ENCODE results near the gene TMEM203. TPM values are rescaled to one million over a fixed set of nuclear protein-coding genes. Genes with fewer than 3 reads are reported as not detected.

TMEM203 gene
- polyA plus RNA-seq, 1 of the 3 experiments (the other 2 are of a cell fraction), result 55.6 TPM

DNA sequence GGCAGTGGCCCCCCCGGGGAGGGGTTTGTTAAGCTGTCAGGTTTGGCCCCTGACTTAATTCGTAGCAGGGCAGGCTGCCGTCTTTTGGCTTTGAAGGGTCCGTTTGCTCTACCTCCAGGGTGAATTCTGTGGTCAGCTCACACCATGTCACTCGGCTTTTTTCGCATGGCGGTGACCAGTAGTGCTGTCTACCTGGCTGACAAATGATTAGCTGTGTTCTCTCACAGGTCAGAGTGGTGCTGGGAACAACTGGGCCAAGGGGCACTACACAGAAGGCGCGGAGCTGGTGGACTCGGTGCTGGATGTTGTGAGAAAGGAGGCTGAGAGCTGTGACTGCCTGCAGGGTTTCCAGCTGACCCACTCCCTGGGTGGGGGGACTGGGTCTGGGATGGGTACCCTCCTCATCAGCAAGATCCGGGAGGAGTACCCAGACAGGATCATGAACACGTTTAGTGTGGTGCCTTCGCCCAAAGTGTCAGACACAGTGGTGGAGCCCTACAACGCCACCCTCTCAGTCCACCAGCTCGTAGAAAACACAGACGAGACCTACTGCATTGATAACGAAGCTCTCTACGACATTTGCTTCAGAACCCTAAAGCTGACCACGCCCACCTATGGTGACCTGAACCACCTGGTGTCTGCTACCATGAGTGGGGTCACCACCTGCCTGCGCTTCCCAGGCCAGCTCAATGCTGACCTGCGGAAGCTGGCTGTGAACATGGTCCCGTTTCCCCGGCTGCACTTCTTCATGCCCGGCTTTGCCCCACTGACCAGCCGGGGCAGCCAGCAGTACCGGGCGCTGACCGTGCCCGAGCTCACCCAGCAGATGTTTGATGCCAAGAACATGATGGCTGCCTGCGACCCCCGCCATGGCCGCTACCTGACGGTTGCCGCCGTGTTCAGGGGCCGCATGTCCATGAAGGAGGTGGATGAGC is 37.1 kb upstream of the TMEM203 start:
- no peak for DNase-seq
- H3K4me3 ChIP-seq (ENCODE audit: low read depth in 2 of 2, low read length in 1 of 2), result peak overlapping the region; percentile 84 to 87
- ChIA-PET CTCF (interaction anchor here (1.1 to 2.0 kb wide), 4 partner anchors 12 to 213 kb away, joined by 3 to 10 read pairs (median 3); partner anchors contain the start of genes ANAPC2, NELFB and SSNA1), POLR2A (interaction anchor here (0.6 to 6.4 kb wide), 4 partner anchors 13 to 292 kb away, joined by 3 to 83 read pairs (median 3); partner anchors contain the start of gene NELFB)
- peaks cover 17 to 28% of the 10 kb centered on the region in 2 experiments; a peak in 2 of 4 replicates for H3K4me1 ChIP-seq (ENCODE audit: control insufficient read depth in 1 of 2, insufficient read depth in 2 of 2, low read depth in 1 of 2, low read length in 1 of 2)
- H3K4me2 ChIP-seq, result peak overlapping the region; percentile 98
- peaks cover 29% of the 10 kb centered on the region for H4K20me1 ChIP-seq (ENCODE audit: insufficient read depth)
- H3F3A ChIP-seq (replicated peaks; ENCODE audit: insufficient read depth), result peaks cover 16% of the 10 kb centered on the region
- peak overlapping the region; percentile 88 for H3K9ac ChIP-seq
- TF ChIP-seq POLR2AphosphoS5 (IDR thresholded peaks at IDR 0.05; ENCODE audit: low read depth, low read length) (0 out of 2 replicates have a peak, but pooled peaks have one; percentile 6), TEAD4 (IDR thresholded peaks at IDR 0.05; ENCODE audit: borderline replicate concordance, insufficient read depth) (no peak)
- H2AFZ ChIP-seq (ENCODE audit: low read depth), result no peak overlapping the region
- H3K9me2 ChIP-seq, result no peaks in the 10 kb centered on the region
- no peaks in the 10 kb centered on the region for H3K9me3 ChIP-seq
- H3K79me2 ChIP-seq (ENCODE audit: insufficient read depth), result peaks cover 51% of the 10 kb centered on the region
- 69% methylated on average over 16 of the region's 36 CpGs for WGBS (ENCODE audit: low lambda C conversion rate)
- H3K27ac ChIP-seq (ENCODE audit: low read depth in 2 of 2, low read length in 1 of 2), result peak overlapping the region in 1 of 2 experiments; percentile 59; a peak in 1 of 4 replicates
- H3K27me3 ChIP-seq (ENCODE audit: insufficient read depth), result no peaks in the 10 kb centered on the region
- peaks cover 13 to 20% of the 10 kb centered on the region in 2 experiments for H3K36me3 ChIP-seq (replicated peaks in 1 of 2; ENCODE audit: control insufficient read depth in 1 of 2, insufficient read depth in 2 of 2, low read length in 1 of 2)

DNA sequence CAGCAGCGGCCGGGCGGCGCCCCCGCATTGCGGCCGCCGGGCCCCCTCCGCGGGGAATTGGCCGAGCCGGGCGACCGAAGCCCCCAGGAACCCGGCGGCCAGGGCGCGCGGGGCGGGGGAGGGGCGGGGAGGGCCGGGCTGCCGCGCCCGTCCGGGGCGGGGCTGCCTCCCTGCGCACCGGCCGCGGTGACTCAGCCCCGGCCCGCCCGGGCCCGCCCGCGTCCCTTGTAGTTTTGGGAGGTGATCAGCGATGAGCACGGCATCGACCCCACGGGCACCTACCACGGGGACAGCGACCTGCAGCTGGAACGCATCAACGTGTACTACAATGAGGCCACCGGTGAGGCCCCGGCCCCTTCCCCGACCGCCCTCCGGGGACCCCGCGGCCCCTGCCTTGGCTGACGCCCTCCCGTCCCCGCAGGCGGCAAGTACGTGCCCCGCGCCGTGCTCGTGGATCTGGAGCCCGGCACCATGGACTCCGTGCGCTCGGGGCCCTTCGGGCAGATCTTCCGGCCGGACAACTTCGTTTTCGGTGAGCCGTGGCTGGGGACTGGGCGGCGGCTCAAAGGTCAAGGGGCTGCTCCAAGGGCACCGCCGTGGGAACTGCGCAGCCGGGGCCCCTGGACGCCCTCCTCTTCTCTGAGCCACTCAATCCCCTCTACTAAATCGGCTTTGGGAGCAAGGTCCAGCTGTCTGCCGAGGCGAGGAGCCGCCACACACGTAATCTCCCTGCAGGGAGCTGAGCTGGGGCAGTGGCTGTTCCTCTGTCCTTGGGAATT is 36.2 kb upstream of the TMEM203 start:
- no peaks in the 10 kb centered on the region for H3K27me3 ChIP-seq (ENCODE audit: insufficient read depth)
- H3K4me2 ChIP-seq, result peak overlapping the region; percentile 98
- H3K9me2 ChIP-seq, result no peaks in the 10 kb centered on the region
- ChIA-PET POLR2A (interaction anchor here (0.6 to 6.4 kb wide), 14 partner anchors 9 to 291 kb away, joined by 3 to 83 read pairs (median 8); partner anchors contain the start of genes ANAPC2, CYSRT1, DPP7 and GRIN1), CTCF (interaction anchor here (1.1 to 2.0 kb wide), 5 partner anchors 12 to 212 kb away, joined by 3 to 10 read pairs (median 4); partner anchors contain the start of genes ANAPC2, EXD3, NELFB and NOXA1)
- WGBS (ENCODE audit: low lambda C conversion rate), result 0% methylated on average over 10 of the region's 83 CpGs
- H3F3A ChIP-seq (replicated peaks; ENCODE audit: insufficient read depth), result peaks cover 16% of the 10 kb centered on the region
- peak overlapping the region; percentile 59 to 91; a peak in 3 of 4 replicates for H3K27ac ChIP-seq (ENCODE audit: low read depth in 2 of 2, low read length in 1 of 2)
- TF ChIP-seq, protein P1, sequence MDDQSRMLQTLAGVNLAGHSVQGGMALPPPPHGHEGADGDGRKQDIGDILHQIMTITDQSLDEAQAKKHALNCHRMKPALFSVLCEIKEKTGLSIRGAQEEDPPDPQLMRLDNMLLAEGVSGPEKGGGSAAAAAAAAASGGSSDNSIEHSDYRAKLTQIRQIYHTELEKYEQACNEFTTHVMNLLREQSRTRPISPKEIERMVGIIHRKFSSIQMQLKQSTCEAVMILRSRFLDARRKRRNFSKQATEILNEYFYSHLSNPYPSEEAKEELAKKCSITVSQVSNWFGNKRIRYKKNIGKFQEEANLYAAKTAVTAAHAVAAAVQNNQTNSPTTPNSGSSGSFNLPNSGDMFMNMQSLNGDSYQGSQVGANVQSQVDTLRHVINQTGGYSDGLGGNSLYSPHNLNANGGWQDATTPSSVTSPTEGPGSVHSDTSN (IDR thresholded peaks at IDR 0.05), result no peak; the same call in 1 of the 2 replicates
- TF ChIP-seq SIN3A (IDR thresholded peaks at IDR 0.05; ENCODE audit: borderline replicate concordance, low read depth, low read length) (no peak), TAF1 (IDR thresholded peaks at IDR 0.05; ENCODE audit: borderline replicate concordance, low read depth, low read length) (no peak), GABPA (IDR thresholded peaks at IDR 0.05; ENCODE audit: low read depth) (no peak), MEF2A (IDR thresholded peaks at IDR 0.05; ENCODE audit: borderline replicate concordance, low read depth) (no peak), FOXJ3 (CRISPR knock-in tag; IDR thresholded peaks at IDR 0.05) (no peak), TEAD4 (IDR thresholded peaks at IDR 0.05; ENCODE audit: borderline replicate concordance, insufficient read depth) (no peak), NRF1 (IDR thresholded peaks at IDR 0.05; ENCODE audit: low read depth, low read length) (no peak)
- TF ChIP-seq, protein P2, sequence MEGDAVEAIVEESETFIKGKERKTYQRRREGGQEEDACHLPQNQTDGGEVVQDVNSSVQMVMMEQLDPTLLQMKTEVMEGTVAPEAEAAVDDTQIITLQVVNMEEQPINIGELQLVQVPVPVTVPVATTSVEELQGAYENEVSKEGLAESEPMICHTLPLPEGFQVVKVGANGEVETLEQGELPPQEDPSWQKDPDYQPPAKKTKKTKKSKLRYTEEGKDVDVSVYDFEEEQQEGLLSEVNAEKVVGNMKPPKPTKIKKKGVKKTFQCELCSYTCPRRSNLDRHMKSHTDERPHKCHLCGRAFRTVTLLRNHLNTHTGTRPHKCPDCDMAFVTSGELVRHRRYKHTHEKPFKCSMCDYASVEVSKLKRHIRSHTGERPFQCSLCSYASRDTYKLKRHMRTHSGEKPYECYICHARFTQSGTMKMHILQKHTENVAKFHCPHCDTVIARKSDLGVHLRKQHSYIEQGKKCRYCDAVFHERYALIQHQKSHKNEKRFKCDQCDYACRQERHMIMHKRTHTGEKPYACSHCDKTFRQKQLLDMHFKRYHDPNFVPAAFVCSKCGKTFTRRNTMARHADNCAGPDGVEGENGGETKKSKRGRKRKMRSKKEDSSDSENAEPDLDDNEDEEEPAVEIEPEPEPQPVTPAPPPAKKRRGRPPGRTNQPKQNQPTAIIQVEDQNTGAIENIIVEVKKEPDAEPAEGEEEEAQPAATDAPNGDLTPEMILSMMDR (IDR thresholded peaks at IDR 0.05), result no peak
- H3K36me3 ChIP-seq (replicated peaks in 1 of 2; ENCODE audit: control insufficient read depth in 1 of 2, insufficient read depth in 2 of 2, low read length in 1 of 2), result peaks cover 13 to 20% of the 10 kb centered on the region in 2 experiments
- H2AFZ ChIP-seq (ENCODE audit: low read depth), result no peak overlapping the region
- peaks cover 55% of the 10 kb centered on the region for H3K79me2 ChIP-seq (ENCODE audit: insufficient read depth)
- H3K4me3 ChIP-seq (ENCODE audit: low read depth in 2 of 2, low read length in 1 of 2), result peak overlapping the region; percentile 84 to 87
- peak overlapping the region; percentile 88 for H3K9ac ChIP-seq
- no peaks in the 10 kb centered on the region for H3K9me3 ChIP-seq
- peaks cover 17 to 32% of the 10 kb centered on the region in 2 experiments; a peak in 2 of 4 replicates for H3K4me1 ChIP-seq (ENCODE audit: control insufficient read depth in 1 of 2, insufficient read depth in 2 of 2, low read depth in 1 of 2, low read length in 1 of 2)
- H4K20me1 ChIP-seq (ENCODE audit: insufficient read depth), result peaks cover 29% of the 10 kb centered on the region
- peak; percentile 75 for DNase-seq
